Activated CD4-positive, alpha-beta T cell treated with anti-CD3 and anti-CD28 coated beads for 48 hours (primary cell): ENCODE measurements around the gene MED7.
A peak's percentile ranks its signal among the peaks of the same experiment; 100 is the strongest.

Experiments used
- DNase-seq: peaks from one replicate; pipeline ENCODE4 v3.0.0-alpha.2; 2020

MED7 gene

GRCh38 chr5:157162919-157163510 lies 20.4 kb upstream of the MED7 start:
- DNase-seq = no peak

GRCh38 chr5:157161996-157162395 lies 19.3 kb upstream of the MED7 start:
- DNase-seq = no peak

- peak; percentile 59 for DNase-seq
Observed at GRCh38 chr5:157160001-157160400, 17.3 kb upstream of the MED7 start.

- DNase-seq = peak; percentile 46
Observed at GRCh38 chr5:157159209-157159751, 16.6 kb upstream of the MED7 start.

GRCh38 chr5:157157293-157157891 lies 14.7 kb upstream of the MED7 start:
- no peak for DNase-seq

GRCh38 chr5:157155297-157155696 lies 12.6 kb upstream of the MED7 start:
- DNase-seq = no peak

- no peak for DNase-seq
Observed at GRCh38 chr5:157150995-157151394, 8.3 kb upstream of the MED7 start.

- peak; percentile 88 for DNase-seq
Observed at GRCh38 chr5:157148734-157149615, 6.3 kb upstream of the MED7 start.

GRCh38 chr5:157143127-157143971 lies 684 bp upstream of the MED7 start:
- DNase-seq = peak; percentile 77

GRCh38 chr5:157137691-157138090 lies 5.0 kb downstream of the MED7 start:
- DNase-seq = no peak

GRCh38 chr5:157132281-157132612 lies 10.4 kb downstream of the MED7 start:
- no peak for DNase-seq

GRCh38 chr5:157130925-157131324 lies 11.7 kb downstream of the MED7 start:
- DNase-seq = no peak

GRCh38 chr5:157121709-157122108 lies 21.0 kb downstream of the MED7 start:
- DNase-seq = no peak

- DNase-seq = no peak
Observed at GRCh38 chr5:157120102-157120501, 22.6 kb downstream of the MED7 start.

GRCh38 chr5:157116483-157116954 lies 26.1 kb downstream of the MED7 start:
- peak; percentile 46 for DNase-seq

- DNase-seq = no peak
Observed at GRCh38 chr5:157115502-157115901, 27.2 kb downstream of the MED7 start.

- DNase-seq = no peak
Observed at GRCh38 chr5:157115012-157115411, 27.7 kb downstream of the MED7 start.

- no peak for DNase-seq
Observed at GRCh38 chr5:157113002-157113401, 29.7 kb downstream of the MED7 start.

- DNase-seq = peak; percentile 21
Observed at GRCh38 chr5:157109744-157110143, 32.9 kb downstream of the MED7 start.

- peak; percentile 68 for DNase-seq
Observed at GRCh38 chr5:157108976-157109375, 33.7 kb downstream of the MED7 start, which contains the start of gene HAVCR2. TSS of gene HAVCR2 (minus strand) at chr5:157109044. CDS start at chr5:157108983, 61 bp downstream.

GRCh38 chr5:157107508-157107907 lies 35.2 kb downstream of the MED7 start:
- no peak for DNase-seq

GRCh38 chr5:157106630-157107461 lies 35.8 kb downstream of the MED7 start:
- peak; percentile 44 for DNase-seq
